PC-9 (cell line): ENCODE measurements around the gene SLC9A6.

Source experiments
- EZH2 ChIP-seq: fragments of 200-600 bp; sonication (generic); IDR thresholded peaks from 2 replicates; pipeline ENCODE4 v1.8.0; 2017; ENCODE audit warnings: antibody characterized with exemption, low read depth
- TF ChIP-seq, protein P1 (sequence below): fragments of 200-600 bp; sonication (generic); conservative IDR thresholded peaks from 2 replicates; pipeline ENCODE4 v1.6.1; 2017; ENCODE audit warnings: mixed run types, antibody characterized with exemption, mild to moderate bottlenecking, moderate library complexity

DNA sequence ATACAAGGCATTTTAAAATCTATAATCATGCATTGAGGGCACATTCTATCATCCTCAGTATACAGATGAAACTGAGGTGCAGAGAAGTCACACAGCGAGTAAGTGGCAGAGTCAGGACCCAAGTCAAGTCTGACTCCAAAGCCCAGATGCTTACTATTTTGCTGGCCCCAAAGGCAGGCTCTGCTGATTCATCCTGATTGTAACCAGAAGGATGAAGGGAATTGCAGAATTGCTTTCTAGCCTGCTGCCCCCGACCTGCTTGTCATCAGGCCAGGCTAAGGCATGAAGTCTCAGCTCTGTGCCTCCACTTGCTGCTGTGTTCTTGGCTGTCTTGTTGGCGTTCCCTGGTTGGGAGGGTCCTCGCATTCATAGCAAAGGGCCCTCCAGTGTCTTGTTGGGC lies 62.7 kb downstream of the SLC9A6 start:
- TF ChIP-seq, protein P1, sequence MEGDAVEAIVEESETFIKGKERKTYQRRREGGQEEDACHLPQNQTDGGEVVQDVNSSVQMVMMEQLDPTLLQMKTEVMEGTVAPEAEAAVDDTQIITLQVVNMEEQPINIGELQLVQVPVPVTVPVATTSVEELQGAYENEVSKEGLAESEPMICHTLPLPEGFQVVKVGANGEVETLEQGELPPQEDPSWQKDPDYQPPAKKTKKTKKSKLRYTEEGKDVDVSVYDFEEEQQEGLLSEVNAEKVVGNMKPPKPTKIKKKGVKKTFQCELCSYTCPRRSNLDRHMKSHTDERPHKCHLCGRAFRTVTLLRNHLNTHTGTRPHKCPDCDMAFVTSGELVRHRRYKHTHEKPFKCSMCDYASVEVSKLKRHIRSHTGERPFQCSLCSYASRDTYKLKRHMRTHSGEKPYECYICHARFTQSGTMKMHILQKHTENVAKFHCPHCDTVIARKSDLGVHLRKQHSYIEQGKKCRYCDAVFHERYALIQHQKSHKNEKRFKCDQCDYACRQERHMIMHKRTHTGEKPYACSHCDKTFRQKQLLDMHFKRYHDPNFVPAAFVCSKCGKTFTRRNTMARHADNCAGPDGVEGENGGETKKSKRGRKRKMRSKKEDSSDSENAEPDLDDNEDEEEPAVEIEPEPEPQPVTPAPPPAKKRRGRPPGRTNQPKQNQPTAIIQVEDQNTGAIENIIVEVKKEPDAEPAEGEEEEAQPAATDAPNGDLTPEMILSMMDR = no peak
- TF ChIP-seq EZH2 = no peak
